C4-2B (cell line): ENCODE data around the gene NOVA2.

Source experiments
- ZFX ChIP-seq: fragments of 450-650 bp; IDR thresholded peaks from 2 replicates; pipeline ENCODE4 v1.6.1; 2017
- TF ChIP-seq, protein P1 (sequence below): fragments of 450-650 bp; conservative IDR thresholded peaks from 2 replicates; pipeline ENCODE4 v1.5.1; 2017; ENCODE audit warnings: mild to moderate bottlenecking

DNA sequence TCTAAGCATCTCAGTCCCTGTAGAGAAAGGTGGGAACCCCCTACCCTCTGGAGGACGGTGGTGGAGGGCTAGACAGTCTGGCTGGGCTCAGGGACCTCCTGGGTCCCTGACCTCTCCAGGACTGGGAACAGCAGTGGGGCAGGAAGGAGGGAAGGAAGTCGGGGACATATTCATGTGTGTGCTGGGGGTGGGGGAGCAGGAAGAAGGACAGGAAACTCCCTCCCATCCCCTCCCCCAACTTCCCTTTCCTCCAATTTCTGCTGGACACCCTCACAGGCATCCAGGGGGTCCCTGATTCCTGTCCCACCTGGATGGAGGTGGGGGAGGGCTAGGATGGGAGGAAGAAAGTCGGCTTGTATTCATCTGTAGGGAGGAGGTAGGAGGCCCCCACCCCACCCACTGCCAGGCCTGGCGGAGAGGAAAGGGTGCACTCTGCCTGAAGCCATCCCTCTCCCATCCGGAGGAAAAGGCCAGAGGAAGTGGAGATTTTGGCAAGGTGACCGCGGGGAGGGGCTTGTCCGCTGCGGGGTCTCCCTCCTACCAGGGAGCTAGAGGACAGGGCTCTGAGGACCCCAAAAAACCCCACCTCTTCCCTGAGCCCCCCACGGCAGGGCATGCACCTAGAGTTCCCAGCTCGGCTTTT, 2.3 kb downstream of the NOVA2 start:
- TF ChIP-seq, protein P1, sequence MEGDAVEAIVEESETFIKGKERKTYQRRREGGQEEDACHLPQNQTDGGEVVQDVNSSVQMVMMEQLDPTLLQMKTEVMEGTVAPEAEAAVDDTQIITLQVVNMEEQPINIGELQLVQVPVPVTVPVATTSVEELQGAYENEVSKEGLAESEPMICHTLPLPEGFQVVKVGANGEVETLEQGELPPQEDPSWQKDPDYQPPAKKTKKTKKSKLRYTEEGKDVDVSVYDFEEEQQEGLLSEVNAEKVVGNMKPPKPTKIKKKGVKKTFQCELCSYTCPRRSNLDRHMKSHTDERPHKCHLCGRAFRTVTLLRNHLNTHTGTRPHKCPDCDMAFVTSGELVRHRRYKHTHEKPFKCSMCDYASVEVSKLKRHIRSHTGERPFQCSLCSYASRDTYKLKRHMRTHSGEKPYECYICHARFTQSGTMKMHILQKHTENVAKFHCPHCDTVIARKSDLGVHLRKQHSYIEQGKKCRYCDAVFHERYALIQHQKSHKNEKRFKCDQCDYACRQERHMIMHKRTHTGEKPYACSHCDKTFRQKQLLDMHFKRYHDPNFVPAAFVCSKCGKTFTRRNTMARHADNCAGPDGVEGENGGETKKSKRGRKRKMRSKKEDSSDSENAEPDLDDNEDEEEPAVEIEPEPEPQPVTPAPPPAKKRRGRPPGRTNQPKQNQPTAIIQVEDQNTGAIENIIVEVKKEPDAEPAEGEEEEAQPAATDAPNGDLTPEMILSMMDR = no peak
- no peak for TF ChIP-seq ZFX
